NCI-H226 (cell line): ENCODE data around the gene KDM3A.
A peak's percentile ranks its signal among the peaks of the same experiment; 100 is the strongest.

Experiments
- DNase-seq: peaks from one replicate; pipeline ENCODE4 v3.0.0-alpha.2; 2015

Gene KDM3A

GRCh38 chr2:86440631-86441391 is at the start of gene KDM3A:
Gene KDM3A (plus strand): TSS chr2:86441371. CDS start chr2:86442048, 677 bp downstream.
- peak; percentile 98 for DNase-seq

GRCh38 chr2:86392873-86393518 is 48.2 kb upstream of the KDM3A start:
- peak; percentile 80 for DNase-seq

GRCh38 chr2:86393521-86394491 is 47.4 kb upstream of the KDM3A start:
- DNase-seq = peak; percentile 97

- peak; percentile 41 for DNase-seq
Measured at GRCh38 chr2:86396291-86396785, 44.8 kb upstream of the KDM3A start.

GRCh38 chr2:86397986-86398385 is 43.2 kb upstream of the KDM3A start:
- DNase-seq = peak; percentile 7

- DNase-seq = no peak
Measured at GRCh38 chr2:86398500-86399474, 42.4 kb upstream of the KDM3A start.

- peak; percentile 2 for DNase-seq
Measured at GRCh38 chr2:86400321-86400720, 40.9 kb upstream of the KDM3A start.

- no peak for DNase-seq
Measured at GRCh38 chr2:86410581-86410980, 30.6 kb upstream of the KDM3A start.

GRCh38 chr2:86411396-86411795 is 29.8 kb upstream of the KDM3A start:
- no peak for DNase-seq

- no peak for DNase-seq
Measured at GRCh38 chr2:86412007-86412406, 29.2 kb upstream of the KDM3A start.

- DNase-seq = no peak
Measured at GRCh38 chr2:86413296-86414094, 27.7 kb upstream of the KDM3A start.

GRCh38 chr2:86414996-86415395 is 26.2 kb upstream of the KDM3A start:
- DNase-seq = no peak

GRCh38 chr2:86416146-86416545 is 25.0 kb upstream of the KDM3A start:
- DNase-seq = no peak

GRCh38 chr2:86417961-86418360 is 23.2 kb upstream of the KDM3A start:
- peak; percentile 91 for DNase-seq

- no peak for DNase-seq
Measured at GRCh38 chr2:86420913-86421312, 20.3 kb upstream of the KDM3A start.

- DNase-seq = no peak
Measured at GRCh38 chr2:86426271-86426670, 14.9 kb upstream of the KDM3A start.

GRCh38 chr2:86429335-86429734 is 11.8 kb upstream of the KDM3A start:
- no peak for DNase-seq

- DNase-seq = no peak
Measured at GRCh38 chr2:86430368-86430767, 10.8 kb upstream of the KDM3A start.

GRCh38 chr2:86433137-86433536 is 8.0 kb upstream of the KDM3A start:
- no peak for DNase-seq

- no peak for DNase-seq
Measured at GRCh38 chr2:86434290-86434689, 6.9 kb upstream of the KDM3A start.

GRCh38 chr2:86435531-86435930 is 5.6 kb upstream of the KDM3A start:
- DNase-seq = no peak
